GM12875 (cell line): ENCODE data around the gene CLEC16A.
"Not testable (repeated sequence)": the region's sequence is repeated elsewhere in the genome, so short reads cannot be mapped to it uniquely, and the experiment has no call there.

ENCODE experiments used
- H3K4me3 ChIP-seq: one replicate; pipeline ENCODE4 v1.5.1; 2011; ENCODE audit warnings: low read depth, low read length, control low read depth
- CTCF ChIP-seq: IDR thresholded peaks from 2 replicates; pipeline ENCODE4 v1.5.1; 2011; ENCODE audit warnings: low read depth, mild to moderate bottlenecking, control low read depth, inconsistent platforms, low read length, moderate library complexity, borderline replicate concordance; ENCODE audit not compliant: insufficient read depth

CLEC16A gene

GRCh38 chr16:10920726-10921427 is 23.5 kb upstream of the CLEC16A start:
- no peak for TF ChIP-seq CTCF

GRCh38 chr16:10921536-10922327 is 22.6 kb upstream of the CLEC16A start:
- no peak for TF ChIP-seq CTCF
- H3K4me3 ChIP-seq = no peak overlapping the region

More at GRCh38 chr16:10920726-10921427, 23.5 kb upstream of the CLEC16A start:
- H3K4me3 ChIP-seq = no peak overlapping the region

GRCh38 chr16:10922328-10923145 is 21.8 kb upstream of the CLEC16A start:
- no peak for TF ChIP-seq CTCF
- H3K4me3 ChIP-seq = no peak overlapping the region

GRCh38 chr16:10923146-10923649 is 21.2 kb upstream of the CLEC16A start:
- TF ChIP-seq CTCF = no peak
- no peak overlapping the region for H3K4me3 ChIP-seq

- TF ChIP-seq CTCF = no peak
Observed at GRCh38 chr16:10923650-10924214, 20.6 kb upstream of the CLEC16A start.

GRCh38 chr16:10925285-10925684 is 19.1 kb upstream of the CLEC16A start:
- not testable (repeated sequence) for H3K4me3 ChIP-seq

More at GRCh38 chr16:10923650-10924214, 20.6 kb upstream of the CLEC16A start:
- no peak overlapping the region for H3K4me3 ChIP-seq

GRCh38 chr16:10926094-10926493 is 18.3 kb upstream of the CLEC16A start:
- no peak for TF ChIP-seq CTCF
- H3K4me3 ChIP-seq = no peak overlapping the region
